Left ventricle myocardium inferior (tissue), 1 donor: ENCODE measurements around the gene MED13L. TPM values are rescaled to one million over a fixed set of nuclear protein-coding genes. Genes with fewer than 3 reads are reported as not detected.
A peak's percentile ranks its signal among the peaks of the same experiment; 100 is the strongest.
"Not testable (repeated sequence)": the region's sequence is repeated elsewhere in the genome, so short reads cannot be mapped to it uniquely, and the experiment has no call there.

Source experiments
- DNase-seq: peaks from one replicate; pipeline ENCODE4 v3.0.0-alpha.2; 2020
- H3K27ac ChIP-seq: fragments of 200-600 bp; replicated peaks from 2 replicates; pipeline ENCODE4 v1.8.0; 2021
- H3K27me3 ChIP-seq: fragments of 200-600 bp; 2 replicates; pipeline ENCODE4 v1.8.0; 2021; ENCODE audit warnings: low read depth
- H3K36me3 ChIP-seq: fragments of 200-600 bp; 2 replicates; pipeline ENCODE4 v1.8.0; 2021
- H3K4me1 ChIP-seq: fragments of 200-600 bp; 2 replicates; pipeline ENCODE4 v1.8.0; 2021
- H3K4me3 ChIP-seq: fragments of 200-600 bp; 2 replicates; pipeline ENCODE4 v1.8.0; 2021; ENCODE audit warnings: mild to moderate bottlenecking, moderate library complexity
- H3K9me3 ChIP-seq: fragments of 200-600 bp; replicated peaks from 2 replicates; pipeline ENCODE4 v1.8.0; 2021
- intact Hi-C: fragments of 100-400 bp; cut with micrococcal nuclease; formaldehyde crosslinking; loops from one replicate; pipeline ENCODE4 v1.11.0; 2022
- total RNA-seq: library from RNA; stranded (reverse); fragmentation: NEBNext Ultra II Directional; extraction: Animal tissue kit (Norgen Biotek cat#: 25700); gene quantifications from one replicate; pipeline ENCODE4 v1.2.1, GENCODE V29; 2021
- TF ChIP-seq, protein P1 (sequence below): fragments of 200-600 bp; IDR thresholded peaks from 2 replicates; pipeline ENCODE4 v1.8.0; 2021; ENCODE audit warnings: antibody characterized with exemption, mild to moderate bottlenecking, borderline replicate concordance
- donor health status: DM: no; HTN: yes; CAD: no; lungs with severe emphysema.

Gene MED13L
- total RNA-seq, 1 donor from 2014 or later = 55.0 TPM

DNA sequence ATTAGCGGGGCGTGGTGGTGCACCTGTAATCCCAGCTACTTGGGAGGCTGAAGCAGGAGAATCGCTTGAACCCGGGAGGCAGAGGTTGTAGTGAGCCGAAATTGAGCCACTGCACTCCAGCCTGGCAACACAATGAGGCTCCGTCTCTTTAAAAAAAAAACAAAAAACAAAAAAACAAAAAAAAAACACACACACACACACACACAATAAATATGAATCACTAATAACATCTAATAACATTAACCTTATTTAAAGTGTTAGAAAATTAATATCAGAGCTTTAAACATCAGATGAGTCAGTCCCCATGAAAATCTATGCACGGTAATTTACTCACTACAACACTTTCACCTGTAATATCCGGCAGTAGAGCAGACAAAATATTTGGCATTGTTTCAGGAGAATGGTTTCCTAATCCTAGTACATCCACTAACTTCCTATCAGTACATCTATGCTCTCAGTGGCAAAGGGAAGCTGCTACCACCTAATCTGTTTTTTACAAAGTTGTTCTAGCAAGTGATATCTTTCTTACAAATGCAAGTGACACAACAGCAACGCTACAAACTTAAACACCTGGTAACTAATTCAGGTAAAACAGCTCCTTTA is 36.2 kb downstream of the MED13L start:
- H3K4me1 ChIP-seq = peaks cover 85% of the 10 kb centered on the region
- H3K27me3 ChIP-seq = no peaks in the 10 kb centered on the region

DNA sequence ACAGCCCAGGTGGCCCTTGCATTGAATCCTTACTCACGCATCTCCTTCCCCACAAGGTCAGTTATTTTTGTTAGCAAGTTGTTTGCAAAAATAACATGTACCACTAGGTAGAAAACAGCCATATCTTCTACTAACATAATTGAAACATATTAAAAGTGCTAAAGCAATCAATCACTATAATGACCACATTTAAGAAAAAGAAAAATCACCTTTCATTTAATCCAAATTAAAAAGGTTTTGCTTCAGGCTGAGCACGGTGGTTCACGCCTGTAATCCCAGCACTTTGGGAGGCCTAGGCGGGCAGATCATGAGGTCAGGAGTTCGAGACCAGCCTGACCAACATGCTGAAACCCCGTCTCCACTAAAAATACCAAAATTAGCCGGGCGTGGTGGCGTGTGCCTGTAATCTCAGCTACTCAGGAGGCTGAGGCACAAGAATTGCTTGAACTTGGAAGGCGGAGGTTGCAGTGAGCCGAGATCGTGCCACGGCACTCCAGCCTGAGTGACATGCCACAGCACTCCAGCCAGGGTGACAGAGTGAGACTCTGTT is 38.8 kb downstream of the MED13L start:
- not testable (repeated sequence) for H3K4me3 ChIP-seq, H3K27ac ChIP-seq, H3K9me3 ChIP-seq, H3K27me3 ChIP-seq, DNase-seq, H3K36me3 ChIP-seq
- peaks cover 65% of the 10 kb centered on the region for H3K4me1 ChIP-seq
- intact Hi-C loops = loop anchor here (5.0 to 10.0 kb wide), 2 partner anchors 94 to 221 kb away; no protein-coding TSS in a partner anchor

More for the DNA sequence above, 36.2 kb downstream of the MED13L start:
- H3K36me3 ChIP-seq = no peaks in the 10 kb centered on the region
- TF ChIP-seq, protein P1, sequence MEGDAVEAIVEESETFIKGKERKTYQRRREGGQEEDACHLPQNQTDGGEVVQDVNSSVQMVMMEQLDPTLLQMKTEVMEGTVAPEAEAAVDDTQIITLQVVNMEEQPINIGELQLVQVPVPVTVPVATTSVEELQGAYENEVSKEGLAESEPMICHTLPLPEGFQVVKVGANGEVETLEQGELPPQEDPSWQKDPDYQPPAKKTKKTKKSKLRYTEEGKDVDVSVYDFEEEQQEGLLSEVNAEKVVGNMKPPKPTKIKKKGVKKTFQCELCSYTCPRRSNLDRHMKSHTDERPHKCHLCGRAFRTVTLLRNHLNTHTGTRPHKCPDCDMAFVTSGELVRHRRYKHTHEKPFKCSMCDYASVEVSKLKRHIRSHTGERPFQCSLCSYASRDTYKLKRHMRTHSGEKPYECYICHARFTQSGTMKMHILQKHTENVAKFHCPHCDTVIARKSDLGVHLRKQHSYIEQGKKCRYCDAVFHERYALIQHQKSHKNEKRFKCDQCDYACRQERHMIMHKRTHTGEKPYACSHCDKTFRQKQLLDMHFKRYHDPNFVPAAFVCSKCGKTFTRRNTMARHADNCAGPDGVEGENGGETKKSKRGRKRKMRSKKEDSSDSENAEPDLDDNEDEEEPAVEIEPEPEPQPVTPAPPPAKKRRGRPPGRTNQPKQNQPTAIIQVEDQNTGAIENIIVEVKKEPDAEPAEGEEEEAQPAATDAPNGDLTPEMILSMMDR = no peak
- DNase-seq = no peak
- no peak overlapping the region for H3K27ac ChIP-seq
- no peak overlapping the region for H3K4me3 ChIP-seq
- no peaks in the 10 kb centered on the region for H3K9me3 ChIP-seq
- intact Hi-C loops = no loop called here

DNA sequence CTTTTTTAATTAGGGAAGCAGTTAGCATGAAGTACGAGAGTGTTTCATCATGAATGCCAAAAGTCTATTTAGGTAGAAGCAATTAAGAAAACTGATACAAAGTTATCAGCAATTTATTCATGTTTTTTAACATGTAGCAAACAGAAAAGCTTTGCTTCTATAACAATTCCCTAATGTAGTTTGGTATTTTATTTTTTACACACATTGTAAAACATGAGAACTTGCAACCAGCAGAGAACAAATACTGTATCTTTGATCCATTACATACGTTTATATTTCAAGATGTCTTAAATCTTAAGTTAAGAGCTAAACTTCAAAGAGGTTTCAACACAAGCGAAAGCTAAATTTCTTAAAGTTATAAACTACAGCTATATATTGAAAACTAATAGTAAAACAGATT is 39.3 kb downstream of the MED13L start:
- H3K9me3 ChIP-seq = no peaks in the 10 kb centered on the region
- TF ChIP-seq, protein P1 = no peak
- no peaks in the 10 kb centered on the region for H3K36me3 ChIP-seq
- intact Hi-C loops = loop anchor here (5.0 to 10.0 kb wide), 2 partner anchors 93 to 221 kb away; no protein-coding TSS in a partner anchor
- no peaks in the 10 kb centered on the region for H3K27me3 ChIP-seq
- peaks cover 61% of the 10 kb centered on the region for H3K4me1 ChIP-seq
- no peak overlapping the region for H3K4me3 ChIP-seq
- no peak for DNase-seq
- H3K27ac ChIP-seq = no peak overlapping the region

DNA sequence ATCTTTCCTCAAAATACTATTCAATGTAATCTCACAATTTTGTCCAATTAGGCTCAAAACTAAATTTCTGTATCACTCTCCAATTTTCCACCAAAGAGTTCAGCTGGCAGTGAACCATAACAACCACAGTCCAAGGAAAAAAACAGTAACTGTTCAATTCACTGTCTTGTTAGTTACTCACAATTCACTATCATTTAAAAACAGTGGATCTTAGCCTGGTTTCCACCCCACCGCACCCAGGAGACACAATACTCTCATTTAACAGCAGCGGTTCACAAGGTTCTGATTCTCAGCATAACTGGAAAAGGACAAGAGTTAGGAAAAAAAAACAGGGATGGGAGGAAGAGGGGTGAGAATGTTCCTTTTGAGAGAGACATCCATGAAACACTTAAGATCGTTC is 40.5 kb downstream of the MED13L start:
- TF ChIP-seq, protein P1 = no peak
- no peaks in the 10 kb centered on the region for H3K9me3 ChIP-seq
- DNase-seq = no peak

DNA sequence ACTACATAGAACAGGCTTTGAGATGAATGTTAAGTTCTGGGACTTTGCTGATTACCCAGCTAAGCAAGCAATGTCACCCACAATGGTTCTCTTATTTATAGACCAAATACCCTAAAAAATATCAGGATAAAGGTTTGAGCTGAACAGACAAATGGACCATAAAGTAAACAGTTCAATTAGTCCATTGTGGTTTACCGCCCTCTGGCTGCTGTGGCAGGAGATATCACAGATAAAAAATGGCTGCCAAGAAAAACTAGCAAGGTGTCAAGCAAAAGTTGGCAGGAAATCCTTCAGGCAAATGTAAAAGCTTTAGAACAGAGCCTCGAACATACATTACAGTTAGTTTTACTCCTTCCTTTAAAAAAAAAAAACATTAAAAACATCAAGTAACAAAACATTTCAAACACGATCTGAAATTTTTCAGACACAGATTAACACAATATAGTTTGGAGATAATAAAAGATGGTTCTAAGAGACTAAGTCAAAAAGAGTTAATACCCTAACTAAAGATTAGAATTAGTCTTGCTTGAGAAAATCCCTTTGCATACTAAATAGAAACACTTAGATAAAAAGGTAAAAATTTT is 41.3 kb downstream of the MED13L start:
- TF ChIP-seq, protein P1 = peak; percentile 85
- no peak overlapping the region for H3K27ac ChIP-seq
- intact Hi-C loops = loop anchor here (5.0 to 10.0 kb wide), 2 partner anchors 91 to 219 kb away; no protein-coding TSS in a partner anchor
- no peak overlapping the region for H3K4me3 ChIP-seq
- peaks cover 56% of the 10 kb centered on the region for H3K4me1 ChIP-seq
- H3K36me3 ChIP-seq = no peaks in the 10 kb centered on the region
- no peaks in the 10 kb centered on the region for H3K27me3 ChIP-seq
- H3K9me3 ChIP-seq = no peaks in the 10 kb centered on the region
- peak; percentile 33 for DNase-seq

More for the DNA sequence above, 40.5 kb downstream of the MED13L start:
- Histone ChIP-seq H3K4me1 (peaks cover 57% of the 10 kb centered on the region), H3K27ac (no peak overlapping the region), H3K4me3 (no peak overlapping the region), H3K27me3 (no peaks in the 10 kb centered on the region), H3K36me3 (no peaks in the 10 kb centered on the region)
- intact Hi-C loops = loop anchor here (5.0 to 10.0 kb wide), 2 partner anchors 92 to 220 kb away; no protein-coding TSS in a partner anchor

DNA sequence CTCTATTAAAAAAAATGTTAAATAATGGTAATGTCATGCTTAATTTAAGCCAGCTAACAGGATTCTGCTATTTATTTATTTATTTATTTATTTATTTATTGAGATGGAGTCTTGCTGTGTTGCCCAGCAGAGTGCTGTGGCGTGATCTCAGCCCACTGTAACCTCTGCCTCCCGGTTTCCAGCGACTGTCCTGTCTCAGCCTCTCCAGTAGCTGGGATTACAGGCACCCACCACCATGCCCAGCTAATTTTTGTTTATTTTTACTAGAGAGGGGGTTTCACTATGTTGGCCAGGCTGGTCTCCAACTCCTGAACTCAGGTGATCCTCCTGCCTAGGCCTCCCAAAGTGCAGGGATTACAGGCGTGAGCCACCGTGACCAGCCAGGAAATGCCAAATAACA is 43.3 kb downstream of the MED13L start:
- peaks cover 48% of the 10 kb centered on the region for H3K4me1 ChIP-seq
- not testable (repeated sequence) for H3K4me3 ChIP-seq, H3K27ac ChIP-seq, H3K27me3 ChIP-seq, H3K36me3 ChIP-seq, DNase-seq, H3K9me3 ChIP-seq
- intact Hi-C loops = loop anchor here (10.0 kb wide), 1 partner anchor 89 kb away; no protein-coding TSS in a partner anchor
